ENCODE measurements around the gene HDAC8. TPM values are rescaled to one million over a fixed set of nuclear protein-coding genes. Genes with fewer than 3 reads are reported as not detected.

The HDAC8 gene
- total and polyA plus RNA-seq, 9 of the 15 experiments (the other 6 are each of a cell fraction or from before 2014, with no cell fraction given), result 18.9 to 53.8 (median 28.7) TPM

GRCh38 chrX:72280321-72280845, 292.3 kb downstream of the HDAC8 start (continued):
- no peak for TF ChIP-seq KLF10 (CRISPR knock-in tag; IDR thresholded peaks at IDR 0.05)
- no peak for TF ChIP-seq DNMT1 (IDR thresholded peaks at IDR 0.05)
- peak; percentile 36 for TF ChIP-seq TAL1 (IDR thresholded peaks at IDR 0.05)
- TF ChIP-seq MED1 (CRISPR knock-in tag; IDR thresholded peaks at IDR 0.05; ENCODE audit: borderline replicate concordance), result no peak
- TF ChIP-seq, protein P1, sequence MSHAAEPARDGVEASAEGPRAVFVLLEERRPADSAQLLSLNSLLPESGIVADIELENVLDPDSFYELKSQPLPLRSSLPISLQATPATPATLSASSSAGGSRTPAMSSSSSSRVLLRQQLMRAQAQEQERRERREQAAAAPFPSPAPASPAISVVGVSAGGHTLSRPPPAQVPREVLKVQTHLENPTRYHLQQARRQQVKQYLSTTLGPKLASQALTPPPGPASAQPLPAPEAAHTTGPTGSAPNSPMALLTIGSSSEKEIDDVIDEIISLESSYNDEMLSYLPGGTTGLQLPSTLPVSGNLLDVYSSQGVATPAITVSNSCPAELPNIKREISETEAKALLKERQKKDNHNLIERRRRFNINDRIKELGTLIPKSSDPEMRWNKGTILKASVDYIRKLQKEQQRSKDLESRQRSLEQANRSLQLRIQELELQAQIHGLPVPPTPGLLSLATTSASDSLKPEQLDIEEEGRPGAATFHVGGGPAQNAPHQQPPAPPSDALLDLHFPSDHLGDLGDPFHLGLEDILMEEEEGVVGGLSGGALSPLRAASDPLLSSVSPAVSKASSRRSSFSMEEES (CRISPR knock-in tag; IDR thresholded peaks at IDR 0.05), result no peak
- TF ChIP-seq NFIX (CRISPR knock-in tag; IDR thresholded peaks at IDR 0.05; ENCODE audit: low read depth), result no peak
- TF ChIP-seq PCBP2 (IDR thresholded peaks at IDR 0.05; ENCODE audit: low read depth, low read length, poor library complexity, severe bottlenecking), result no peak
- TF ChIP-seq, protein P2, sequence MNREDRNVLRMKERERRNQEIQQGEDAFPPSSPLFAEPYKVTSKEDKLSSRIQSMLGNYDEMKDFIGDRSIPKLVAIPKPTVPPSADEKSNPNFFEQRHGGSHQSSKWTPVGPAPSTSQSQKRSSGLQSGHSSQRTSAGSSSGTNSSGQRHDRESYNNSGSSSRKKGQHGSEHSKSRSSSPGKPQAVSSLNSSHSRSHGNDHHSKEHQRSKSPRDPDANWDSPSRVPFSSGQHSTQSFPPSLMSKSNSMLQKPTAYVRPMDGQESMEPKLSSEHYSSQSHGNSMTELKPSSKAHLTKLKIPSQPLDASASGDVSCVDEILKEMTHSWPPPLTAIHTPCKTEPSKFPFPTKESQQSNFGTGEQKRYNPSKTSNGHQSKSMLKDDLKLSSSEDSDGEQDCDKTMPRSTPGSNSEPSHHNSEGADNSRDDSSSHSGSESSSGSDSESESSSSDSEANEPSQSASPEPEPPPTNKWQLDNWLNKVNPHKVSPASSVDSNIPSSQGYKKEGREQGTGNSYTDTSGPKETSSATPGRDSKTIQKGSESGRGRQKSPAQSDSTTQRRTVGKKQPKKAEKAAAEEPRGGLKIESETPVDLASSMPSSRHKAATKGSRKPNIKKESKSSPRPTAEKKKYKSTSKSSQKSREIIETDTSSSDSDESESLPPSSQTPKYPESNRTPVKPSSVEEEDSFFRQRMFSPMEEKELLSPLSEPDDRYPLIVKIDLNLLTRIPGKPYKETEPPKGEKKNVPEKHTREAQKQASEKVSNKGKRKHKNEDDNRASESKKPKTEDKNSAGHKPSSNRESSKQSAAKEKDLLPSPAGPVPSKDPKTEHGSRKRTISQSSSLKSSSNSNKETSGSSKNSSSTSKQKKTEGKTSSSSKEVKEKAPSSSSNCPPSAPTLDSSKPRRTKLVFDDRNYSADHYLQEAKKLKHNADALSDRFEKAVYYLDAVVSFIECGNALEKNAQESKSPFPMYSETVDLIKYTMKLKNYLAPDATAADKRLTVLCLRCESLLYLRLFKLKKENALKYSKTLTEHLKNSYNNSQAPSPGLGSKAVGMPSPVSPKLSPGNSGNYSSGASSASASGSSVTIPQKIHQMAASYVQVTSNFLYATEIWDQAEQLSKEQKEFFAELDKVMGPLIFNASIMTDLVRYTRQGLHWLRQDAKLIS (CRISPR knock-in tag; IDR thresholded peaks at IDR 0.05), result no peak
- TF ChIP-seq PPARD (CRISPR knock-in tag; IDR thresholded peaks at IDR 0.05), result no peak
- no peak for TF ChIP-seq MCM3 (IDR thresholded peaks at IDR 0.05)
- TF ChIP-seq CREB5 (CRISPR knock-in tag; IDR thresholded peaks at IDR 0.05), result no peak
- no peak for TF ChIP-seq ZNF354B (CRISPR knock-in tag; IDR thresholded peaks at IDR 0.05)
- no peak for TF ChIP-seq IFI16 (CRISPR knock-in tag; IDR thresholded peaks at IDR 0.05)
- TF ChIP-seq POLR2AphosphoS5 (IDR thresholded peaks at IDR 0.05; ENCODE audit: control insufficient read depth, insufficient read depth, low read depth, low read length), result peak; percentile 41; the same call in 1 of the 2 replicates
- 0 out of 2 replicates have a peak, but pooled peaks have one; percentile 14 for TF ChIP-seq NFIC (IDR thresholded peaks at IDR 0.05)
- no peak for TF ChIP-seq DMBX1 (CRISPR knock-in tag; IDR thresholded peaks at IDR 0.05; ENCODE audit: borderline replicate concordance)
- TF ChIP-seq RB1 (IDR thresholded peaks at IDR 0.05; ENCODE audit: low read depth), result no peak
- TF ChIP-seq ZNF76 (CRISPR knock-in tag; IDR thresholded peaks at IDR 0.05; ENCODE audit: borderline replicate concordance), result no peak
- no peak for TF ChIP-seq TAF15 (IDR thresholded peaks at IDR 0.05; ENCODE audit: low read depth, low read length)
- no peak for TF ChIP-seq ZNF184 (CRISPR knock-in tag; IDR thresholded peaks at IDR 0.05)
- no peak for TF ChIP-seq ZNF79 (CRISPR knock-in tag; IDR thresholded peaks at IDR 0.05; ENCODE audit: low read depth)
- no peak for TF ChIP-seq SAP30 (IDR thresholded peaks at IDR 0.05; ENCODE audit: borderline replicate concordance, insufficient read depth, low read depth, low read length, poor library complexity, severe bottlenecking)
- no peak for TF ChIP-seq PHTF2 (CRISPR knock-in tag; IDR thresholded peaks at IDR 0.05)
